T-helper 9 cell (primary cell): ENCODE data around the gene DYNLRB1.
A peak's percentile ranks its signal among the peaks of the same experiment; 100 is the strongest.

Experiments used
- DNase-seq: peaks from one replicate; pipeline ENCODE4 v3.0.0-alpha.2; 2020

DYNLRB1 gene

GRCh38 chr20:34559311-34560140 lies 43.3 kb downstream of the DYNLRB1 start:
- peak; percentile 12 for DNase-seq

- DNase-seq, result no peak
Measured at GRCh38 chr20:34560141-34560523, 43.9 kb downstream of the DYNLRB1 start.

GRCh38 chr20:34560614-34561013 lies 44.4 kb downstream of the DYNLRB1 start:
- DNase-seq, result no peak

GRCh38 chr20:34561661-34562060 lies 45.4 kb downstream of the DYNLRB1 start:
- no peak for DNase-seq

GRCh38 chr20:34562641-34563040 lies 46.4 kb downstream of the DYNLRB1 start:
- DNase-seq, result no peak

- DNase-seq, result no peak
Measured at GRCh38 chr20:34564833-34565232, 48.6 kb downstream of the DYNLRB1 start.

- no peak for DNase-seq
Measured at GRCh38 chr20:34566978-34567891, 51.0 kb downstream of the DYNLRB1 start.

GRCh38 chr20:34567892-34568865 lies 52.0 kb downstream of the DYNLRB1 start:
- no peak for DNase-seq

- no peak for DNase-seq
Measured at GRCh38 chr20:34569598-34569997, 53.4 kb downstream of the DYNLRB1 start.

- no peak for DNase-seq
Measured at GRCh38 chr20:34570859-34571306, 54.7 kb downstream of the DYNLRB1 start.

GRCh38 chr20:34571753-34572152 lies 55.5 kb downstream of the DYNLRB1 start:
- DNase-seq, result no peak

- DNase-seq, result no peak
Measured at GRCh38 chr20:34573541-34574300, 57.5 kb downstream of the DYNLRB1 start.

- no peak for DNase-seq
Measured at GRCh38 chr20:34574426-34574825, 58.2 kb downstream of the DYNLRB1 start.

- no peak for DNase-seq
Measured at GRCh38 chr20:34574861-34575260, 58.6 kb downstream of the DYNLRB1 start.

- DNase-seq, result no peak
Measured at GRCh38 chr20:34575271-34575670, 59.0 kb downstream of the DYNLRB1 start.

- DNase-seq, result no peak
Measured at GRCh38 chr20:34575756-34576155, 59.5 kb downstream of the DYNLRB1 start.

GRCh38 chr20:34577061-34577460 lies 60.8 kb downstream of the DYNLRB1 start:
- no peak for DNase-seq

GRCh38 chr20:34578025-34578424 lies 61.8 kb downstream of the DYNLRB1 start:
- DNase-seq, result no peak

GRCh38 chr20:34578521-34578920 lies 62.3 kb downstream of the DYNLRB1 start:
- DNase-seq, result no peak

- DNase-seq, result no peak
Measured at GRCh38 chr20:34579191-34579978, 63.2 kb downstream of the DYNLRB1 start.
